Neural progenitor cell (in vitro differentiated cells): Measurements from ENCODE around the gene ARFGAP3. TPM values are rescaled to one million over a fixed set of nuclear protein-coding genes. Genes with fewer than 3 reads are reported as not detected.

ENCODE experiments used
- DNase-seq: peaks from one replicate; pipeline ENCODE4 v3.0.0-alpha.2; 2016; ENCODE audit warnings: low spot score
- H2AFZ ChIP-seq: fragments of 200-600 bp; sonication (generic); replicated peaks from 2 replicates; pipeline ENCODE4 v1.6.1; 2016; ENCODE audit warnings: antibody characterized with exemption
- H3F3A ChIP-seq: fragments of 200-600 bp; sonication (generic); 2 replicates; pipeline ENCODE4 v1.6.1; 2016; ENCODE audit warnings: antibody characterized with exemption, low read depth
- H3K27ac ChIP-seq: fragments of 200-600 bp; sonication (generic); 2 replicates; pipeline ENCODE4 v1.5.1; 2016; ENCODE audit warnings: mild to moderate bottlenecking
- H3K27me3 ChIP-seq: fragments of 200-600 bp; sonication (generic); 2 replicates; pipeline ENCODE4 v1.6.1; 2016; ENCODE audit warnings: mild to moderate bottlenecking, moderate library complexity
- H3K36me3 ChIP-seq: fragments of 200-600 bp; sonication (generic); 2 replicates; pipeline ENCODE4 v1.5.1; 2016
- H3K4me1 ChIP-seq: fragments of 200-600 bp; sonication (generic); 2 replicates; pipeline ENCODE4 v1.6.1; 2016; ENCODE audit warnings: mixed run types
- H3K4me2 ChIP-seq: fragments of 200-600 bp; sonication (generic); 2 replicates; pipeline ENCODE4 v1.6.1; 2016
- H3K4me3 ChIP-seq: fragments of 200-600 bp; sonication (generic); 2 replicates; pipeline ENCODE4 v1.5.1; 2016
- H3K79me2 ChIP-seq: fragments of 200-600 bp; sonication (generic); 2 replicates; pipeline ENCODE4 v1.6.1; 2016; ENCODE audit warnings: low read depth
- H3K9ac ChIP-seq: fragments of 200-600 bp; sonication (generic); 2 replicates; pipeline ENCODE4 v1.6.1; 2016
- H3K9me3 ChIP-seq: fragments of 200-600 bp; sonication (generic); 2 replicates; pipeline ENCODE4 v1.5.1; 2016; ENCODE audit warnings: low read depth
- H4K20me1 ChIP-seq: fragments of 200-600 bp; sonication (generic); 2 replicates; pipeline ENCODE4 v1.6.1; 2016; ENCODE audit warnings: low read depth
- H3K27ac Mint-ChIP-seq: 3 replicates; pipeline ENCODE4 v1.8.0; 2021; ENCODE audit warnings: mixed read lengths
- H3K27me3 Mint-ChIP-seq: 2 replicates; pipeline ENCODE4 v1.8.0; 2022; ENCODE audit warnings: low read depth, mild to moderate bottlenecking, inconsistent platforms, moderate library complexity, mixed read lengths; ENCODE audit not compliant: insufficient read depth
- H3K36me3 Mint-ChIP-seq: 3 replicates; pipeline ENCODE4 v1.8.0; 2021; ENCODE audit warnings: mixed read lengths
- H3K4me1 Mint-ChIP-seq: 3 replicates; pipeline ENCODE4 v1.8.0; 2021; ENCODE audit warnings: mixed read lengths
- H3K4me3 Mint-ChIP-seq: 3 replicates; pipeline ENCODE4 v1.8.0; 2021; ENCODE audit warnings: mild to moderate bottlenecking, moderate library complexity, mixed read lengths
- H3K9me3 Mint-ChIP-seq: 3 replicates; pipeline ENCODE4 v1.8.0; 2020; ENCODE audit warnings: mixed read lengths
- CTCF ChIP-seq: fragments of 200-600 bp; sonication (generic); IDR thresholded peaks from 2 replicates; pipeline ENCODE4 v1.5.1; 2017; ENCODE audit warnings: antibody characterized with exemption, mild to moderate bottlenecking
- EZH2 ChIP-seq: fragments of 200-600 bp; sonication (generic); IDR thresholded peaks from 2 replicates; pipeline ENCODE4 v1.6.1; 2017; ENCODE audit warnings: antibody characterized with exemption, mild to moderate bottlenecking, moderate library complexity
- EZH2phosphoT487 ChIP-seq: fragments of 200-600 bp; sonication (generic); IDR thresholded peaks from 2 replicates; pipeline ENCODE4 v1.6.1; 2017; ENCODE audit warnings: antibody characterized with exemption
- total RNA-seq: library from RNA; depleted of rRNA; stranded (reverse); fragments of >200 nt; gene quantifications from 2 replicates; pipeline ENCODE4 v1.2.3, GENCODE V29; 2015; ENCODE audit warnings: low replicate concordance

Gene ARFGAP3
- total RNA-seq, 1 donor from 2014 or later: 53.9 TPM

DNA sequence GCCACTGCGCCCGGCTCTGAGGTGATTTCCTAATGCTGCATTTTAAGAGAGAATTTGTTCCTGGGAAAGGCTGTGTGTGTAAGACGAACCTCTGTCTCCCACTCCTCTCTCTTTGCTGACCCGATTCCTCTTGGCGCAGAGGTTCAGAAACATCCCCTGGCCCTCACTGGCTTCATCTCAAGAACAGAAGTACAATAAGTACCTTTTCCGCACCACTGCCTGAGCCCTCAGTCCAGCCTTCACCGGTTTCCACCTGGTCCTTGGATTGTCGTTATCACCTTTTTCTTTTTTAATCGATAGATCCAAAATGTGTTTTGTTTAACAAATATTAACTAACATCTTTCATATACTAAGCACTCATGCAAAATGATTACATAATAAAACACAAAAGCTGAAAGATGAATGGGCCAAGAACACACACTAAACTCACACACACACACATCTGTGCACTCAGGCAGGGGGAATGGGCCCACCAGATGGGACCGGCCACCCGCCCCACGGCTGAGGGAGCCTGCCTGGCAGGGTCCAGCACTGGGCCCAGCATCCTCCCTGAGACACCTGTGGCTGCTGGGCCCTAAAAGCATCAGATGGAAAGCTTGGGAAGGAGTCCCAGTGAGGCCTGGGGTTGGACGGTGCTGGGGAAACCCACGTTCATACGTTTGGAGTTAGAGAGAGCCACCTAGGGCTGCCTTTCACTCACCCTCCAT, 86.0 kb downstream of the ARFGAP3 start:
- H4K20me1 ChIP-seq: no peaks in the 10 kb centered on the region
- H3K79me2 ChIP-seq: no peaks in the 10 kb centered on the region
- DNase-seq: peak; percentile 23
- Mint-ChIP-seq H3K4me1 (peaks cover 23% of the 10 kb centered on the region), H3K36me3 (no peaks in the 10 kb centered on the region), H3K9me3 (no peaks in the 10 kb centered on the region), H3K4me3 (no peak overlapping the region), H3K27ac (peak overlapping the region; percentile 94), H3K27me3 (peaks cover 7% of the 10 kb centered on the region)
- H3K9me3 ChIP-seq: no peaks in the 10 kb centered on the region
- no peak overlapping the region for H3K27ac ChIP-seq
- no peak overlapping the region for H3K4me3 ChIP-seq
- no peaks in the 10 kb centered on the region for H3K36me3 ChIP-seq
- H3F3A ChIP-seq: no peaks in the 10 kb centered on the region
- no peak overlapping the region for H2AFZ ChIP-seq
- peaks cover 5% of the 10 kb centered on the region for H3K4me1 ChIP-seq
- no peaks in the 10 kb centered on the region for H3K27me3 ChIP-seq
- no peak for TF ChIP-seq EZH2
- no peak for TF ChIP-seq EZH2phosphoT487
- no peak for TF ChIP-seq CTCF
- peak overlapping the region; percentile 13 for H3K4me2 ChIP-seq
- H3K9ac ChIP-seq: no peak overlapping the region

DNA sequence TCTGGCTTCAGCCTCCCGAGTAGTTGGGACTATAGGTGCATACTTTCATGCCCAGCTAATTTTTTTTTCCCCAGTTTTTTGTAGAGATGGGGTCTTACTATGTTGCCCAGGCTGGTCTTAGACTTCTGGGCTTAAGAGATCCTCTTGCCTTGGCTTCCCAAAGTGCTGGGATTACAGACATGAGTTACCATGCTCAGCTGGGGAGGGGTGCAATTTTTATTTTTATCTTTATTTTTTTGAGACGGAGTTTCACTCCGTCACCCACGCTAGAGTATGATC, 86.7 kb downstream of the ARFGAP3 start:
- H3K27me3 ChIP-seq: no peaks in the 10 kb centered on the region
- no peak overlapping the region for H3K4me2 ChIP-seq
- no peaks in the 10 kb centered on the region for H4K20me1 ChIP-seq
- H3K36me3 Mint-ChIP-seq: no peaks in the 10 kb centered on the region
- no peaks in the 10 kb centered on the region for H3F3A ChIP-seq
- no peak overlapping the region for H2AFZ ChIP-seq
- peaks cover 23% of the 10 kb centered on the region for H3K4me1 Mint-ChIP-seq
- no peaks in the 10 kb centered on the region for H3K79me2 ChIP-seq
- no peak overlapping the region for H3K27ac ChIP-seq
- no peak for TF ChIP-seq EZH2phosphoT487
- TF ChIP-seq CTCF: no peak
- TF ChIP-seq EZH2: no peak
- H3K27me3 Mint-ChIP-seq: peaks cover 7% of the 10 kb centered on the region
- H3K9me3 ChIP-seq: no peaks in the 10 kb centered on the region
- H3K4me1 ChIP-seq: peaks cover 5% of the 10 kb centered on the region
- H3K9me3 Mint-ChIP-seq: no peaks in the 10 kb centered on the region
- H3K36me3 ChIP-seq: no peaks in the 10 kb centered on the region
- no peak for DNase-seq
- H3K4me3 ChIP-seq: no peak overlapping the region
- H3K27ac Mint-ChIP-seq: no peak overlapping the region
- H3K9ac ChIP-seq: no peak overlapping the region
- H3K4me3 Mint-ChIP-seq: no peak overlapping the region

DNA sequence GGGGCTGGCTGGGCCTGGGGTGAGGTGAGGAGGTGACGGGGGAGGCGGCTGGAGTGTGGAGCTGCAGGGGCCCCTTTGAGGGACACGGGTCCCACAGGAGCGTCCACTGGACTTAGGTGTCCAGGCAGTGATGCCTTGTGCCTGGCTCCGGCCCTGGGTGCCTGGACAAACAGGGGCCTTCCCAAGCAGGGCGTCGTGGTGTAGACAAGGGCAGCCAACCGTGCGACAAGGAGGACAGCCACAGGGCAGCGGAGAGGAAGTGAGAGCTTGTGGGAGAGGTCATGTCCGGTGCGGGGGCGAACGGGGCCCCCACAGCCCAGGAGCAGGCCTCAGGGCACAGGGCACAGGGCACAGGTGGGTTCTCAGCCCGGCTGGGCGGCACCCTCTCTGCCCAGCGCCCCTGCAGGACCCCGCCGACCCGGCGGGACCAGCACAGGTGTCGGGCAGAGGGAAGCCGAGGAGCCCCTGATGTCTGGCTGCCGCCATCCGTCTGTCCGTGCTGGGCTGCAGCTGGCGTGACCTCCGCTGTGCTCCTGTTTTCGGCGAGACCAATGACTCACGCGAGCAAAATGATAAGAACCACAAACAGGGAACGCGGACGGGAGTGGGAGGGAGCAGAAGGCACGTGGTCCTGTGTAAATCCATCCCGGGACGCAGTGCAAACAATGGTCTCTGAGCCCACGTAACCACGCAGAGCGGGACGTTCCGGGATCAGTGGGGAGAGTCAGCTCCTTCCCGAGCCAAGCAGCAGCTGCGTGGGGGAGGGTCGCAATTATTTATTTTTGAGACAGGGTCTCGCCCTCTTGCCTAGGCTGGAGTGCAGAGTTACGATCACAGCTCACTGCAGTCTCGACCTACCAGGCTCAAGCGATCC, 87.3 kb downstream of the ARFGAP3 start:
- no peak overlapping the region for H3K27ac ChIP-seq
- no peaks in the 10 kb centered on the region for H4K20me1 ChIP-seq
- H3K4me2 ChIP-seq: no peak overlapping the region
- no peaks in the 10 kb centered on the region for H3K36me3 ChIP-seq
- peaks cover 5% of the 10 kb centered on the region for H3K4me1 ChIP-seq
- H3K4me1 Mint-ChIP-seq: peaks cover 23% of the 10 kb centered on the region
- H3K79me2 ChIP-seq: no peaks in the 10 kb centered on the region
- H3K4me3 Mint-ChIP-seq: peak overlapping the region; percentile 69
- H3K9ac ChIP-seq: no peak overlapping the region
- no peaks in the 10 kb centered on the region for H3K36me3 Mint-ChIP-seq
- H3K9me3 ChIP-seq: no peaks in the 10 kb centered on the region
- no peaks in the 10 kb centered on the region for H3K9me3 Mint-ChIP-seq
- H3F3A ChIP-seq: no peaks in the 10 kb centered on the region
- H2AFZ ChIP-seq: no peak overlapping the region
- H3K27me3 Mint-ChIP-seq: peaks cover 7% of the 10 kb centered on the region
- TF ChIP-seq EZH2phosphoT487 (no peak), EZH2 (no peak), CTCF (no peak)
- peak; percentile 1 for DNase-seq
- peak overlapping the region; percentile 78 for H3K27ac Mint-ChIP-seq
- H3K4me3 ChIP-seq: no peak overlapping the region
- H3K27me3 ChIP-seq: no peaks in the 10 kb centered on the region
